H9 (cell line): ENCODE results near the gene APLP2. TPM values are rescaled to one million over a fixed set of nuclear protein-coding genes. Genes with fewer than 3 reads are reported as not detected.

Source experiments
- DNase-seq: peaks from one replicate; pipeline ENCODE4 v3.0.0-alpha.2; 2017
- H2AFZ ChIP-seq: one replicate; pipeline ENCODE4 v1.6.1; 2013; ENCODE audit warnings: mild to moderate bottlenecking, low read length, control low read depth, moderate library complexity
- H2AK5ac ChIP-seq: 2 replicates; pipeline ENCODE4 v1.6.1; 2013; ENCODE audit warnings: low read length, control low read depth, mixed read lengths; ENCODE audit not compliant: insufficient read length
- H2BK120ac ChIP-seq: one replicate; pipeline ENCODE4 v1.6.1; 2013; ENCODE audit warnings: low read depth, mild to moderate bottlenecking, low read length, control low read depth, inconsistent platforms; ENCODE audit not compliant: poor library complexity, severe bottlenecking
- H2BK12ac ChIP-seq: 2 replicates; pipeline ENCODE4 v1.6.1; 2013; ENCODE audit warnings: low read length, control low read depth, mixed read lengths, low read depth; ENCODE audit not compliant: insufficient read length
- H2BK15ac ChIP-seq: 2 replicates; pipeline ENCODE4 v1.6.1; 2013; ENCODE audit warnings: low read depth, low read length, control low read depth
- H2BK20ac ChIP-seq: one replicate; pipeline ENCODE4 v1.6.1; 2013; ENCODE audit warnings: low read depth, mild to moderate bottlenecking, low read length, control low read depth, inconsistent platforms; ENCODE audit not compliant: poor library complexity, severe bottlenecking
- H2BK5ac ChIP-seq: 2 replicates; pipeline ENCODE4 v1.6.1; 2013; ENCODE audit warnings: low read length, control low read depth, mixed read lengths; ENCODE audit not compliant: insufficient read length
- H3K14ac ChIP-seq: 2 replicates; pipeline ENCODE4 v1.6.1; 2013; ENCODE audit warnings: low read length, control low read depth; ENCODE audit not compliant: insufficient read depth
- H3K18ac ChIP-seq: 2 replicates; pipeline ENCODE4 v1.6.1; 2013; ENCODE audit warnings: low read depth, mild to moderate bottlenecking, mixed read lengths, low read length, control low read depth; ENCODE audit not compliant: insufficient read length
- H3K23ac ChIP-seq: 2 replicates; pipeline ENCODE4 v1.6.1; 2013; ENCODE audit warnings: low read length, control low read depth, mixed read lengths, low read depth; ENCODE audit not compliant: insufficient read length
- H3K23me2 ChIP-seq: 2 replicates; pipeline ENCODE4 v1.6.1; 2013; ENCODE audit warnings: low read depth, mild to moderate bottlenecking, mixed read lengths, low read length, control low read depth; ENCODE audit not compliant: insufficient read length, poor library complexity, severe bottlenecking
- H3K27ac ChIP-seq: 2 replicates; pipeline ENCODE4 v1.5.1; 2013; ENCODE audit warnings: low read length, control low read depth, mixed read lengths, low read depth; ENCODE audit not compliant: insufficient read length
- H3K27me3 ChIP-seq: 2 replicates; pipeline ENCODE4 v1.6.1; 2013; ENCODE audit warnings: low read length, control low read depth, inconsistent platforms; ENCODE audit not compliant: insufficient read depth
- H3K4ac ChIP-seq: 2 replicates; pipeline ENCODE4 v1.6.1; 2013; ENCODE audit warnings: low read depth, mild to moderate bottlenecking, control low read depth, inconsistent platforms, low read length, moderate library complexity
- H3K4me1 ChIP-seq: 2 replicates; pipeline ENCODE4 v1.6.1; 2013; ENCODE audit warnings: low read length, control low read depth, inconsistent platforms; ENCODE audit not compliant: insufficient read depth
- H3K4me2 ChIP-seq: 2 replicates; pipeline ENCODE4 v1.6.1; 2013; ENCODE audit warnings: low read length, control low read depth, mixed read lengths; ENCODE audit not compliant: insufficient read length, insufficient read depth
- H3K56ac ChIP-seq: 2 replicates; pipeline ENCODE4 v1.6.1; 2013; ENCODE audit warnings: low read depth, mild to moderate bottlenecking, mixed read lengths, low read length, control low read depth; ENCODE audit not compliant: insufficient read length
- H3K79me1 ChIP-seq: 2 replicates; pipeline ENCODE4 v1.6.1; 2013; ENCODE audit warnings: low read depth, mild to moderate bottlenecking, moderate library complexity, low read length, control low read depth, inconsistent platforms; ENCODE audit not compliant: insufficient read depth, poor library complexity, severe bottlenecking
- H3K79me2 ChIP-seq: 2 replicates; pipeline ENCODE4 v1.6.1; 2013; ENCODE audit warnings: low read length, control low read depth, inconsistent platforms; ENCODE audit not compliant: insufficient read depth
- H3K9ac ChIP-seq: 2 replicates; pipeline ENCODE4 v1.6.1; 2013; ENCODE audit warnings: low read length, control low read depth, mixed read lengths; ENCODE audit not compliant: insufficient read length; ENCODE audit errors: extremely low read depth
- H3K9me3 ChIP-seq: one replicate; pipeline ENCODE4 v1.6.1; 2013; ENCODE audit warnings: low read depth, low read length, inconsistent platforms; ENCODE audit not compliant: control insufficient read depth
- H3T11ph ChIP-seq: one replicate; pipeline ENCODE4 v1.6.1; 2013; ENCODE audit warnings: mild to moderate bottlenecking, low read length, control low read depth, inconsistent platforms
- H4K20me1 ChIP-seq: one replicate; pipeline ENCODE4 v1.6.1; 2013; ENCODE audit not compliant: control insufficient read depth, insufficient read length, insufficient read depth
- H4K5ac ChIP-seq: 2 replicates; pipeline ENCODE4 v1.6.1; 2013; ENCODE audit warnings: low read depth, mild to moderate bottlenecking, mixed read lengths, low read length, control low read depth; ENCODE audit not compliant: insufficient read length
- H4K8ac ChIP-seq: replicated peaks from 2 replicates; pipeline ENCODE4 v1.6.1; 2013; ENCODE audit warnings: low read length, control low read depth, mixed read lengths, low read depth; ENCODE audit not compliant: insufficient read length
- H4K91ac ChIP-seq: 2 replicates; pipeline ENCODE4 v1.6.1; 2013; ENCODE audit warnings: low read depth, mild to moderate bottlenecking, moderate library complexity, mixed read lengths, low read length, control low read depth; ENCODE audit not compliant: insufficient read length
- H3K27ac Mint-ChIP-seq, 3 experiments: 2 replicates in 2 of 3; 3 replicates in 1 of 3; pipeline ENCODE4 v1.8.0; 2020 to 2021; ENCODE audit warnings: mixed read lengths in 3 of 3, mild to moderate bottlenecking in 1 of 3, moderate library complexity in 1 of 3
- H3K27me3 Mint-ChIP-seq: 2 replicates; pipeline ENCODE4 v1.8.0; 2021; ENCODE audit warnings: low read depth, mild to moderate bottlenecking, moderate library complexity, mixed read lengths
- H3K36me3 Mint-ChIP-seq, 3 experiments: 2 replicates in 2 of 3; 3 replicates in 1 of 3; pipeline ENCODE4 v1.8.0; 2020 to 2021; ENCODE audit warnings: low read depth in 3 of 3, mixed read lengths in 3 of 3; ENCODE audit not compliant: insufficient read depth in 1 of 3
- H3K4me1 Mint-ChIP-seq, 2 experiments: 2 replicates each; pipeline ENCODE4 v1.8.0; 2020; ENCODE audit warnings: mixed read lengths in 2 of 2
- H3K4me3 Mint-ChIP-seq, 2 experiments: 2 replicates in 1 of 2; 3 replicates in 1 of 2; pipeline ENCODE4 v1.8.0; 2020 to 2021; ENCODE audit warnings: mild to moderate bottlenecking in 2 of 2, mixed read lengths in 2 of 2, moderate library complexity in 1 of 2
- H3K9me3 Mint-ChIP-seq, 2 experiments: 2 replicates in 1 of 2; 3 replicates in 1 of 2; pipeline ENCODE4 v1.8.0; 2020; ENCODE audit warnings: mild to moderate bottlenecking in 2 of 2, mixed read lengths in 2 of 2, moderate library complexity in 1 of 2
- CTCF ChIP-seq: fragments of 200-600 bp; sonication (generic); conservative IDR thresholded peaks from 3 replicates; pipeline ENCODE4 v1.8.0; 2021; ENCODE audit warnings: antibody characterized with exemption, mild to moderate bottlenecking
- WGBS: extraction: QIAGEN DNeasy Blood & Tissue Kit; methylation state at CpG from one replicate; pipeline ENCODE4 v1.1.7; 2013; ENCODE audit warnings: missing lambda C conversion rate, low lambda C conversion rate, mixed read lengths; ENCODE audit not compliant: insufficient read length; ENCODE audit errors: extremely low coverage; 5-methylcytosine and 5-hydroxymethylcytosine counted together
- total RNA-seq: library from RNA; stranded (reverse); gene quantifications from 2 replicates; pipeline ENCODE4 v1.2.1, GENCODE V29; 2021

Gene APLP2
- total RNA-seq, 1 experiment from 2014 or later = 328 TPM

- DNase-seq = no peak
- Histone ChIP-seq H3K4me1 (no peaks in the 10 kb centered on the region), H4K91ac (no peak overlapping the region), H2BK5ac (no peak overlapping the region), H2AK5ac (no peak overlapping the region), H3T11ph (no peak overlapping the region), H4K8ac (no peak overlapping the region), H4K5ac (no peak overlapping the region), H2BK120ac (no peak overlapping the region), H3K27ac (no peak overlapping the region), H3K23ac (no peak overlapping the region), H4K20me1 (no peaks in the 10 kb centered on the region), H3K9ac (no peak overlapping the region), H2BK15ac (no peak overlapping the region), H3K4me2 (no peak overlapping the region), H3K79me2 (no peaks in the 10 kb centered on the region), H3K4ac (no peak overlapping the region), H3K27me3 (no peaks in the 10 kb centered on the region), H2BK12ac (no peak overlapping the region), H3K18ac (no peak overlapping the region), H3K56ac (no peak overlapping the region), H2BK20ac (no peak overlapping the region), H3K79me1 (no peaks in the 10 kb centered on the region), H3K23me2 (no peaks in the 10 kb centered on the region), H3K14ac (no peak overlapping the region), H3K9me3 (no peaks in the 10 kb centered on the region), H2AFZ (no peak overlapping the region)
- no peak for TF ChIP-seq CTCF
- Mint-ChIP-seq H3K27me3 (no peaks in the 10 kb centered on the region), H3K36me3 (no peaks in the 10 kb centered on the region), H3K4me3 (no peak overlapping the region), H3K27ac (no peak overlapping the region), H3K4me1 (0 out of 4 replicates have a peak, but pooled peaks cover 0 to 4% of the 10 kb centered on the region in 2 experiments), H3K9me3 (peaks cover 2 to 3% of the 10 kb centered on the region in 2 experiments; a peak in 2 of 5 replicates)
- no CpG with 5 or more reads among the region's 2 CpGs for WGBS
These were observed 19.4 kb upstream of the APLP2 start for GRCh38 chr11:130050257-130050656.
